ENCODE measurements around the gene KIF6. TPM values are rescaled to one million over a fixed set of nuclear protein-coding genes. Genes with fewer than 3 reads are reported as not detected.

The KIF6 gene
- total RNA-seq, 1 donor from 2014 or later = 2.0 TPM

DNA sequence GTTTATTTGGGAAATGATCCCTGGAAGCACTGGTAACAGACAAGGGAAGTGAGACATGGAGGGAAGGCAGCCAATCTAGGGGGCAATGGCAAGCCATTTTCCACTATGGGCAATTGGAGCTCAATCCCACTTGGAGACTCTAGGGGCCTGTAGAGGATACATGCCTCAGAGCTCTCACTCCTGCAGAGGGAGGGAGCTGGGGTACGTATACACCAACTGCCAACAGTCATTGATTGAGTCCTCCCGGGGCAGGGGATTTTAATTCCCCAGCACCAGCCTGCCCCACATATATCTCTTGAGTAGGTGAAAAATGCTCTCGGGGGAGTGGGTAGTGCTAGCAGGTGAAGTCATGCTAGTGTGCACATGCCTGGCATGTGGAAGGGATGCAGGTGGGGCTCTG is 323.8 kb downstream of the KIF6 start:
- no peak overlapping the region for H3K9ac ChIP-seq (ENCODE audit: low read length)
- no peak overlapping the region for H2AFZ ChIP-seq (ENCODE audit: low read depth, low read length)
- H3K36me3 Mint-ChIP-seq (ENCODE audit: low read depth, unreplicated experiment) = no peaks in the 10 kb centered on the region
- FAIRE-seq (no peak), DNase-seq (ENCODE audit: low read depth) (no peak)
- no peaks in the 10 kb centered on the region for H3K36me3 ChIP-seq (ENCODE audit: insufficient read depth, low read length)
- H4K20me1 ChIP-seq (ENCODE audit: insufficient read depth, low read length) = no peaks in the 10 kb centered on the region
- no peak for TF ChIP-seq EZH2 (IDR thresholded peaks at IDR 0.05; ENCODE audit: insufficient read depth, low read length)
- no peak overlapping the region for H3K4me3 Mint-ChIP-seq (ENCODE audit: unreplicated experiment)
- peaks cover 2% of the 10 kb centered on the region for H3K27me3 Mint-ChIP-seq (ENCODE audit: low read depth, unreplicated experiment)
- no peak overlapping the region for H3K4me3 ChIP-seq (ENCODE audit: insufficient read depth, low read depth, low read length)
- H3K4me2 ChIP-seq (ENCODE audit: low read length) = no peak overlapping the region
- peaks cover 5% of the 10 kb centered on the region for H3K4me1 Mint-ChIP-seq (ENCODE audit: low read depth, unreplicated experiment)
- H3K27ac ChIP-seq (ENCODE audit: low read depth, low read length) = no peak overlapping the region
- no peaks in the 10 kb centered on the region for H3K27me3 ChIP-seq (ENCODE audit: insufficient read depth, low read length)
- no peaks in the 10 kb centered on the region for H3K4me1 ChIP-seq (ENCODE audit: insufficient read depth, low read length)
- no peaks in the 10 kb centered on the region for H3K79me2 ChIP-seq (ENCODE audit: insufficient read depth, low read length)
- H3K9me3 Mint-ChIP-seq (ENCODE audit: unreplicated experiment) = no peaks in the 10 kb centered on the region
- H3K9me3 ChIP-seq (ENCODE audit: insufficient read depth, low read depth, low read length) = no peaks in the 10 kb centered on the region
- H3K27ac Mint-ChIP-seq (ENCODE audit: unreplicated experiment) = no peak overlapping the region

DNA sequence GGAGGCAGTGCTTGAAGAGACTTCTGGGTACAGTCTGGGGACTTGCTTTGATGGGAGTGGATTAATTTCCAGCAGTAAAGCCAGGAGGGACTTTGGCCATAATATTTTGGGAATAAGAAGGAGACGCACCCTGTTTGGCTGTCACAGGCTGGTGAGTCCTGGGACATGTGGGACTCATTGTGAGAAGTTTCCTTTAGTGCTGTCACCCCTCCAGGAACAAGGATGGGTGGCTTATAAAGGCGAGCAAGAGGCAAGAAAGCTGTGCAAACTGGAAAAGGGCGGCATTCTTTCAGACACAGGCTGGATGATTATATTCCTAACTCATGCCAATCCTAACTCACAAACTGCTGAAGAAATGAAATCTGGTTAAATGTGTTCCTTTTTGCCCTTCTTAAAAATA is 325.2 kb downstream of the KIF6 start:
- H3K27me3 ChIP-seq (ENCODE audit: insufficient read depth, low read length) = no peaks in the 10 kb centered on the region
- Mint-ChIP-seq H3K27ac (ENCODE audit: unreplicated experiment) (no peak overlapping the region), H3K27me3 (ENCODE audit: low read depth, unreplicated experiment) (peaks cover 2% of the 10 kb centered on the region), H3K36me3 (ENCODE audit: low read depth, unreplicated experiment) (no peaks in the 10 kb centered on the region), H3K4me1 (ENCODE audit: low read depth, unreplicated experiment) (peaks cover 5% of the 10 kb centered on the region), H3K9me3 (ENCODE audit: unreplicated experiment) (no peaks in the 10 kb centered on the region), H3K4me3 (ENCODE audit: unreplicated experiment) (no peak overlapping the region)
- H3K79me2 ChIP-seq (ENCODE audit: insufficient read depth, low read length) = no peaks in the 10 kb centered on the region
- no peak for DNase-seq (ENCODE audit: low read depth)
- H2AFZ ChIP-seq (ENCODE audit: low read depth, low read length) = no peak overlapping the region
- H3K4me1 ChIP-seq (ENCODE audit: insufficient read depth, low read length) = no peaks in the 10 kb centered on the region
- H3K36me3 ChIP-seq (ENCODE audit: insufficient read depth, low read length) = no peaks in the 10 kb centered on the region
- H3K9ac ChIP-seq (ENCODE audit: low read length) = no peak overlapping the region
- TF ChIP-seq, protein P1, sequence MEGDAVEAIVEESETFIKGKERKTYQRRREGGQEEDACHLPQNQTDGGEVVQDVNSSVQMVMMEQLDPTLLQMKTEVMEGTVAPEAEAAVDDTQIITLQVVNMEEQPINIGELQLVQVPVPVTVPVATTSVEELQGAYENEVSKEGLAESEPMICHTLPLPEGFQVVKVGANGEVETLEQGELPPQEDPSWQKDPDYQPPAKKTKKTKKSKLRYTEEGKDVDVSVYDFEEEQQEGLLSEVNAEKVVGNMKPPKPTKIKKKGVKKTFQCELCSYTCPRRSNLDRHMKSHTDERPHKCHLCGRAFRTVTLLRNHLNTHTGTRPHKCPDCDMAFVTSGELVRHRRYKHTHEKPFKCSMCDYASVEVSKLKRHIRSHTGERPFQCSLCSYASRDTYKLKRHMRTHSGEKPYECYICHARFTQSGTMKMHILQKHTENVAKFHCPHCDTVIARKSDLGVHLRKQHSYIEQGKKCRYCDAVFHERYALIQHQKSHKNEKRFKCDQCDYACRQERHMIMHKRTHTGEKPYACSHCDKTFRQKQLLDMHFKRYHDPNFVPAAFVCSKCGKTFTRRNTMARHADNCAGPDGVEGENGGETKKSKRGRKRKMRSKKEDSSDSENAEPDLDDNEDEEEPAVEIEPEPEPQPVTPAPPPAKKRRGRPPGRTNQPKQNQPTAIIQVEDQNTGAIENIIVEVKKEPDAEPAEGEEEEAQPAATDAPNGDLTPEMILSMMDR (IDR thresholded peaks at IDR 0.05; ENCODE audit: insufficient read depth, low read depth, low read length) = no peak
- TF ChIP-seq EZH2 (IDR thresholded peaks at IDR 0.05; ENCODE audit: insufficient read depth, low read length) = no peak
- no peak overlapping the region for H3K27ac ChIP-seq (ENCODE audit: low read depth, low read length)
- no peak for FAIRE-seq
- no peak overlapping the region for H3K4me2 ChIP-seq (ENCODE audit: low read length)
- no peaks in the 10 kb centered on the region for H3K9me3 ChIP-seq (ENCODE audit: insufficient read depth, low read depth, low read length)
- no peaks in the 10 kb centered on the region for H4K20me1 ChIP-seq (ENCODE audit: insufficient read depth, low read length)
- H3K4me3 ChIP-seq (ENCODE audit: insufficient read depth, low read depth, low read length) = no peak overlapping the region

DNA sequence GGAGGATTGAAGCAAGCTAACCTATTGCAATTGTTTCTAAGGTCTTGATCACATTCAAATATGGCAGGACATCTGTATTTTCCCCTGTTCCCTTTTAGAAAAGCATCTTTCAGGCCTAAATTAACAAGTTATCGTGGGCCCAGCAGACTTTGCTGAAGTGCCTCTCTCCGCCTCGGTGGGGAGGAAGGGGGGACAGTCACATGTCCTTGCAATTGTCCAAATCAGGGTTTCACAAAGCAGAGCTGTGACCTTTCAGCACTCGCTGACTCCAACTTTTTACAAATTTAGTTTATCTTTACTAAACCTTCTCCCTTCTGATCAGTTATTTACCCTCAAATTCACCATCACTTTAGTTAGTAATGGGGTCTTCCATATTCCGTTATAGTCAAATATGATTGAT is 328.4 kb downstream of the KIF6 start:
- Histone ChIP-seq H3K4me1 (ENCODE audit: insufficient read depth, low read length) (no peaks in the 10 kb centered on the region), H3K4me2 (ENCODE audit: low read length) (no peak overlapping the region), H4K20me1 (ENCODE audit: insufficient read depth, low read length) (no peaks in the 10 kb centered on the region), H3K27ac (ENCODE audit: low read depth, low read length) (no peak overlapping the region), H3K79me2 (ENCODE audit: insufficient read depth, low read length) (no peaks in the 10 kb centered on the region), H3K36me3 (ENCODE audit: insufficient read depth, low read length) (no peaks in the 10 kb centered on the region), H3K27me3 (ENCODE audit: insufficient read depth, low read length) (no peaks in the 10 kb centered on the region), H3K9me3 (ENCODE audit: insufficient read depth, low read depth, low read length) (no peaks in the 10 kb centered on the region), H3K4me3 (ENCODE audit: insufficient read depth, low read depth, low read length) (no peak overlapping the region), H2AFZ (ENCODE audit: low read depth, low read length) (no peak overlapping the region), H3K9ac (ENCODE audit: low read length) (no peak overlapping the region)
- FAIRE-seq = no peak
- no peaks in the 10 kb centered on the region for H3K36me3 Mint-ChIP-seq (ENCODE audit: low read depth, unreplicated experiment)
- no peak overlapping the region for H3K4me3 Mint-ChIP-seq (ENCODE audit: unreplicated experiment)
- peaks cover 2% of the 10 kb centered on the region for H3K27me3 Mint-ChIP-seq (ENCODE audit: low read depth, unreplicated experiment)
- H3K4me1 Mint-ChIP-seq (ENCODE audit: low read depth, unreplicated experiment) = peaks cover 5% of the 10 kb centered on the region
- no peaks in the 10 kb centered on the region for H3K9me3 Mint-ChIP-seq (ENCODE audit: unreplicated experiment)
- no peak for DNase-seq (ENCODE audit: low read depth)
- TF ChIP-seq, protein P1 (IDR thresholded peaks at IDR 0.05; ENCODE audit: insufficient read depth, low read depth, low read length) = no peak
- TF ChIP-seq EZH2 (IDR thresholded peaks at IDR 0.05; ENCODE audit: insufficient read depth, low read length) = no peak
- no peak overlapping the region for H3K27ac Mint-ChIP-seq (ENCODE audit: unreplicated experiment)
